HG03558 (cell line): ENCODE data around the gene GSN.
A peak's percentile ranks its signal among the peaks of the same experiment; 100 is the strongest.

ENCODE experiments used
- ATAC-seq: cut with Tn5 transposase; IDR thresholded peaks from one replicate; pipeline ENCODE4 v1.9.1; 2021; ENCODE audit warnings: moderate number of reproducible peaks; ENCODE audit not compliant: unreplicated experiment; ENCODE audit errors: extremely low read depth

GSN gene

DNA sequence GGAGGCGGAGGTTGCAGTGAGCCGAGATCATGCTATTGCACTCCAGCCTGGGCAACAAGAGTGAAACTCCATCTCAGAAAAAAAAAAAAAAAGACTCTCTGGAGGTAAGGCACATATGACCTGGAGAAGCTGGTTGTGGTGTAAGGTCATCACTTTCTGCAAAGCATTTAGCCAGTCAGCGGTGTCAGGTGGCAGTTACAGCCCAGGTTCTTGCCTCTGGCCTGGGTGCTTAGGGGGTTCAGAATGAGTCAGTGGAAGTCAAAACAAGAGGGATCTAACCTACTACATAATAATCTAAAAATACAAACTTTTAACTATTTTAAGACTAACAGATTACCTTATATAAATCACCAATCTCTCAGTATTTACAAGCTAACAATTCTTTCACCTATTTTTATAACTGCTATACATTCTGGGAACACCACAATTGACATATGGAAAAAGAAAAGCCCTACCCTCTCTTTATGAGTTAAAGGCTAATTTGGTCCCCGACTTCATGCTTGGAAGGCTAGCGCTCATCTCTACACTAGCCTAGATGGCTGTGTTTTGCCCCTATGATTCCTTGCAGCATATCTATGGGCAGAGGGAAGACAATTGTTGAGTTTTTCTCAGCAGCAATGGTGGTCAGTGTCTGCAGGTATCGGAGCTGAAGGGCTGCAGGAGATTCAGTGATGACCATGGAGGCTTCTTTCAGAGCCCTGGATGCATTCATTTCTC, 72.9 kb downstream of the GSN start:
- no peak for ATAC-seq

DNA sequence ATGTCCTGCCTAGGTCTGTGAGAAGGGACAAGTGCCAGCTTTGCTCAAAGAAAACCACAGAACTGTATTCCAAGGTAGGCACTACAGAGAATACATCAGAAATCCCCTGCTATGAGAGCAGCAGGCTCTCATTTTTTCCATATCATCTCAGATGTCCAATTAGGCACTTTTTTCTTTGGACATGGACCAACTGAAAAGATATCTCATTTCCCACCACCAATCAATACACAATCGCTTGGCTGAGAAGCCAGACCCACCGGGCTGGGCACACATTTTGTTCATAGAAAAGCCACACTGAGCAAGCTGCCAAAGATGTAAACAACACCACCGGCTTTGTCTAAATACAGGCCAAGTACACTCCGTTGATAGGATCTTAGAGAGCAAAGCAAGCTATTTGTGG, 76.2 kb downstream of the GSN start:
- no peak for ATAC-seq

DNA sequence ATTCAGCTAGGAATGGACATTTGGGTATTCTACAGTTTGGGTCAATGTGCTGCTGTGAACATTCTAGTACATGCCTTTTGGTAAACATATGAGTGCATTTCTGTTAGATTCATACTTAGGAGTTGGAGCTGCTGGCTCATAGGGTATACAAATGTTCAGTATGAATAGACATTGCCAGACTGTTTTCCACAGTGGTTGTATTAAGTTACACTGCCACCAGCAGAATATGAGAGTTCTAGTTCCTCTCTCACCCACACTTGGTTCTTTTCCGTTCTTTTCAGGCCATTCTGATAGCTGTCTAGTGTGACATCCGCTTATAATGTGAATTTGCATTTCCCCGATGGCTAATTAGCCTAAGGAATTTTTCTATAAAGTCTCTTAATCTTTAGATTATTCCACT, 77.1 kb downstream of the GSN start:
- ATAC-seq = no peak

DNA sequence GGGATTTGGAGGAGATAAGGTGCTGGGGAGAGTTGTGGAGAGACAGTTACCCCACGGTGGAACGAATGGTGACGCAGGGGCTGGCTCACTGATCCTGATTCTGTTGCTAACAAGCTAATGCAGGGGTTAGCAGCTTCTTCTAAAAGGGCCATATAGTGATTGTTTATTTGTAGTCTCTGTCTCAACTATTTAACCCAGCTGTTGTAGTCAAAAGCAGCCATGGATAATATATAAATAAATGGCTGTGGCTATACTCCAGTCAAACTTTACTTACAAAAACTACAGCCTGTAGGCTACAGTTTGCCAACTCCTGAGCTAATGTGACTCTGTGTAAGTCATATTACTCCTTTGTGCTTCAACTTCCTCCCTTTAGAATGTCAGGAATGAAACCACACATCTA, 80.3 kb downstream of the GSN start:
- ATAC-seq = no peak

DNA sequence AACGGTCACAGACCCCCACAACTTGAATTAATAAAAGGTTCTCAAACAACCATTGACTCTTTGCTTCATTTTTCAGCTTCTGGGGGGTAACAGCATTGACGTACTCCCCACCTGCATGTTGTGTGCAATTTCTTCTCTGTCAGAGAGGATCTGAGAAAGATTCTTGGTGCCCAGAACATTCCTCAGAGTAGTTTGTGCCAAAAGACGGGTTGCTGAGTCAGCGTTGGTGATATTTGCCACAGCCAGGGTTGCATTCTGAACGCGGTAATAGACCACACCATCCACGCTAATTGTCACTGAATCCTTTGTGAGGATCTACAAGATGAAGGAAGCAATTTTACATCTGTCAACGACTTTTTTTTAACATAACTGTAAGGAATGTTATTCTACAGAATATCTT, 81.0 kb downstream of the GSN start:
- ATAC-seq = no peak

DNA sequence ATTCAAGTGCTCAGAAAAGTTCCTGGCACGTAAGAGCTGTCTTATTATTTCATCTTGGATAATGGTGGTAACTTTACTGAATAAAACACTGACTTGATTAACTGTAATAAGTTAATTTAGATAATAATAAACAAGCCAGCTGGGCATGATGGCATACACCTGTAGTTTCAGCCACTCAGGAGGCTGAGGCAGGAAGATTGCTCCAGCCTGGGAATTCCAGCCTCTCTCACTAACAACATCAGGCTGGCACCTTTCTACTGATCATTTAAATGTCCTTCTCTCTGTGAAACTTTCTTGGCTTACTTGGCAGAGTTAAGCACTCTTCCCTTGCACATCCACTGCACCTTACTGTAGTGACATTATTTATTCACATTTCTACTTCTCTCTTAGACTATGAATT, 82.1 kb downstream of the GSN start:
- no peak for ATAC-seq

DNA sequence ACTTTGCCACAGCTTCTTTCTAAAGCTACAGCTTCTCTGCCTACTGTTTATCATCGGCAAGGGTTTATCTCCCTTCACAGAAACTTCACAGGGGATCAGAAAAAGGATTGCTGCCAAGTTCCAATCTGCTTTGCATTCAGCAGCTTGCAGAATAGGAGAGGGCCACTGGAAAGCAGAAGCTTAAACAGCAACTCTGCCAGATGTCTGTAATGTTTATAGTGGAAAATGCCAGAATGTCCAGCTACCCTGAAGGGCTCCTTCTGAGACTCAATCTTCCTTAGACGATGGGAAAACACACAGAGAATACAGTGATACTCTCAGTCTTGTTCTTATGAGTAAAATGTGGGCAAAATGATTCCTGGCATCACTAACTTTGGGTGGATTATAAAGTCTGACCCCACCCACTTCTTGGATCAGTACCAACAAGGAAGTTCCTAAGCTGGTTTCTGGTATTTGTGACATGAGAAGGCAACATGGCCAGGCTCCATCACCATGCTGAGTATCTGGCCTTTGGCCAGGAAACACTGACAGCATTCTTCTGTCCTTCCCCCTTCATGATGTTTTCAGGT, 83.1 kb downstream of the GSN start:
- no peak for ATAC-seq

DNA sequence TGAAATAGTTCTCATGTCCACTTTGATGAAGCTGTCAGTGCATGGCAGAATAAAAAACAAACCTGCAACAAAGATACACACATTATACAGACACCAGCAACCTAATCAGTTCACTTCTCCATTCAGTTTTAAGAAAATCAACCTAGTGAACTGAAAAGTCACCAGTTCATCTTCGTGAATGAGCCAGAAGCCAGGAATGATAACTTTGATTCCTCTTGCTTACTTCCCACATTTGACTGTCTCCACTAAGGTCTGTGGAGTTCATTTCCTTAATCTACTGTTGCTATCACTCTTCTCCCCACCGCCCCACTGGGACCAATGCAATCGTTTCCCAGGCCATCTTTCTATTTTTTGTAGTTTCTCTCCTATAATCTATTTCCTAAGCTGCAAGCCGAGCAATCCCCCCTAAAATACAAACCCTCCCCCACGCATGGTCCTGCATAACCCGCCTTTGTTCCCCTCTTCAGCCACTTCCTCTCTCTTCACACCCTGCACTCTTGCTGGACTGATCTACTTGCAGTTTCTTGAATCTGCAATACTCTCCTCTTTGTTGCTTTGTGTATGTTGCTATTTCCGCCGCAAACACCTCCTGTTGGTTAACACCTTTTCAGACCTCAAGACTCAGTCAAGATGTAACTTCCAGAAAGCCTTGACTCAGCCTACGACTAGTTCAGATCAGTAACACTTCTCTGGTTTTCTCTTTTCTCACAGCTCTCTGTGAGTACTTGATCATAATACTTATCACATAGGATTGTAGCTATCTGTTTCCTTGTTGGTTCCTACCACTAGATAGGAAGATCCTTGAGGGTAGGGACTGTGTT, 85.5 kb downstream of the GSN start:
- ATAC-seq = peak; percentile 87

DNA sequence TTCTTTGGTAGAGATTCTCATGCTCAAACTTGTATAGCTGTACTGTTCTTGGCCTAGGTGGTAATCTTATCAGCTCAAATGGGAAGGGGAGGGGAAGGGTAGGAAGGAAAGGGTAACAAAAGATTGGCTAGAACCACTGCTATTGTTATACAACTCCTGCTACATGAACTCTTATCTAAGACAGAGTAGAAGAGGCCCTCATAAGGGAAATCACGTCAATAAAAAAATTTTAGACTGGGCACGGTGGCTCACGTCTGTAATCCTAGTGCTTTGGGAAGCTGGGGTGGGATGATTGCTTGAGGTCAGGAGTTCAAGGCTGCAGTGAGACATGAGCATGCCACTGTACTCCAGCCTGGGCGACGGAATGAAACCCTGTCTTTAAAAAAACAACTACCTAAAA, 86.2 kb downstream of the GSN start:
- no peak for ATAC-seq

DNA sequence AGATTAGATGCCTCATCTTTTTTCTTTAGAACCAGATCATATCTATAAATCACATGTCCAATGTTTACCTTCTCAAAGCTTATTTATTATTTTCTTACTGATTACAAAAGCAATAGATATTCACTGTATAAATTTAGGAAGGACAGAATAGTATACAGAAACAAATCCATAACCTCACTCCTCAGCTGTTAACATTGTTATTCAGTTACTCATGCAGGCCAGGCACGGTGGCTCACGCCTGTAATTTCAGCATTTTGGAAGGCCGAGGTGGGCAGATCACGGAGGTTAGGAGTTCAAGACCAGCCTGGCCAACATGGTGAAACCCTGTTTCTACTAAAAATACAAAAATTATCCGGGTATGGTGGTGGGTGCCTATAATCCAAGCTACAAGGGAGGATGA, 86.8 kb downstream of the GSN start:
- no peak for ATAC-seq

DNA sequence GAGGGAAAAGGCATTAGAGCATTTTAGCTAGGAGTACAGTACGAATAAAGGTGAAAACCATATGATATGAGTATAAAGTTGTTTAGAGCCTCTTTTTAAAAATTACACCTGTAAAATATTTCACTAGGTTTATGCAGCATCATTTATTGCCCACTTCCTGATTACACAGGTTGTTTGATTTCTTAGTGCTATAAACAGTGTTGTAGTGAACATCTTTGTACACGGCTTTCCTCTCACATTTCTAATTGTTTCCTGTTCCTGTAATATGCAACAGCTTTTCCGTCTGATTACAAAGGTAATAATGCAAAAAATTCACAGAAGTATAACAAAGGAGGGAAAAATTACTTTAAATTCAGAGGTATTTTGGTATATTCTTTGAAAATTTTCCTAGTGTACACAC, 89.0 kb downstream of the GSN start:
- no peak for ATAC-seq

DNA sequence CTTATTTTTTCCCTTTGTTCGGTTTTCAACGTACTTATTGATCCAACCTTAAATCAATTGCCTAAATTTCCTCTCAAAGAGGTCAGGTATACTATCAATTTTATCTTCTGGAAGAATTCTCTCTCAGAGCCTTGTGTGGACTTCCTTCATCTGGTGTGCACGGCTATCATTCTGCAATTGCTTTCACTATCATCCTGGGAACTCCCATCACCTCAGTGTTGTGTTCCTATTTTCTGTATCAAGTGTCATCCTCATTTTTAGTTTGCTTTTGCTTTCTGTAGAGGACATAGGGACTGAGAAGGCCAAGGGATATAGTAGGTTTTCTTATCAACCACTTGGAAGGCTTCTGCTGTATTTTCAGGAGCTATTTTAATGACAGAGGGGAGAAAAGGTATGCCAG, 90.8 kb downstream of the GSN start:
- no peak for ATAC-seq

DNA sequence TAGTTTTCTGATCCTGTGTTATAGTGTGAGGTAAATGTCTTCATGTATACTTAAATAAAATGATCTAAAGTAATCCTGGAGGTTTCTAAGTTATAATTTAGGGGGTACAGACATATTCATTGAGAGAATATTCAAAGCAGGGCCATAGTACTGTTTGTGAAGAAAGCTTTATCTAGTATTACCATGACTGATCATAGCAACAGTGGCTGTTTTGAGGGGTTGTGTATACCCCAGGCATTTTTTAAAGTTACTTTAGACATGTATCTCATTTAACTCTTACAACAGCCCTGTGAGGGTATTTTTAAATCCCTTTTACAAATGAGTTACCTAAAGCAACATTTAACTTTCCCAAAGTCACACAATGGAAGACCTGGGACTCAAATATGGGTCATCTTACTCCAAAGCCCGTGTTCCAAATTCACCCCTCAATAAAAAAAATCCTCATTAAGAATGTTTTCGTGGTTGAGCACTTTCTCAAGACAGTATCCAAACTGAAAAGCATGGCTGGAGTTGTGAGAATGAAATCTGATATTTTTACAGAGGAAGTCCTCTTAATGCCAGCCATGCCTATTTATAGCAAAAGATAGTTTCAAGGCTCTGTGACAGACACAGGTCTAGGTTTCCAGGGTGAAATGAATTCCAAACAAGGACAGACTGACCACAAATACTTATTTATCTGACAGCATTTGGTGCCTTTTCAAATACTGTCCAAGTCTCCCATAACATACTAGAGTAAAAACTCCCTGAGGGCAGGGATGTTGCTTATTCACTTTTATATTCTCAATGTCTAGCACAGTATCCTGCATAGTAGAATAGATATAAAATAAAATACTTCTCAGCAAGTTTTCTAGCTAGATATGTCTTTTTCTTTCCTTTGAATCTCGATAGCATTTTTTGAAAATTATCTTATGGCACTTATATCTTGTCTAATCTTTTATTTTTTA, 91.7 kb downstream of the GSN start:
- ATAC-seq = no peak

DNA sequence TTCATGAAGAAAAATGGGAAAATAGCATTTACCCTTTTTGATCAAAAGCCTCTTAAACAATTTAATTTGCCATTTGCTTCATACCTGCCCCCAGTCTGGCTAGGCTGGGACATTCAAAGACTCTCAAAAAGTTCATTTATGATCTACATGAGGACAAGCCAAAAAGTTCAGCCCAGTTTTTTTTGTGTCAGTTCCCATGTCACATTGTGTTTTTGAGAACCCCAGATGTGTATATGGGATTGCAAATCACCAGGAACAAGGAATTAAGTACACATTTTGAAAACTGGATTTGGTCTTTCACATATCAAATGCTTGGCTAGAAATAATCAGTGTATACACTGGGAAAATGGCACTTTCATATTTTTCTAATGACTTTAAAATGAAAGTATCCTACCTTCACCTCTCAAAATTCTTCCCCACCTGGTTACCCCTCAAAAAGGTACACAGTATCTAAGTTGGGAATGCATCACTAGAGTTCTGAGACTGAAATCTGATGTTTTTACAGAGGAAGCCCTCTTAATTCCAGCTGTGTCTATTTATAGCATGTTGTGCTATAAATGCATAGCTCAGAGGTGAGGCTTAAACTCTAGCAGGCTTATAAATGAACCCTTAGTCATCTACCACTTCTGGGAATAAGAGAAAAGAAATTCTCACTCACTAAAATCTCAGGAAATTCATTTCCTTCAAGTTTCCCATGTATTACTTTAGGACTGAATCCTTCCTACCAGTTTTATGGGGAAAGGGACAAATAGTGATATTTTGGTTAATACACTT, 92.8 kb downstream of the GSN start:
- ATAC-seq = no peak

DNA sequence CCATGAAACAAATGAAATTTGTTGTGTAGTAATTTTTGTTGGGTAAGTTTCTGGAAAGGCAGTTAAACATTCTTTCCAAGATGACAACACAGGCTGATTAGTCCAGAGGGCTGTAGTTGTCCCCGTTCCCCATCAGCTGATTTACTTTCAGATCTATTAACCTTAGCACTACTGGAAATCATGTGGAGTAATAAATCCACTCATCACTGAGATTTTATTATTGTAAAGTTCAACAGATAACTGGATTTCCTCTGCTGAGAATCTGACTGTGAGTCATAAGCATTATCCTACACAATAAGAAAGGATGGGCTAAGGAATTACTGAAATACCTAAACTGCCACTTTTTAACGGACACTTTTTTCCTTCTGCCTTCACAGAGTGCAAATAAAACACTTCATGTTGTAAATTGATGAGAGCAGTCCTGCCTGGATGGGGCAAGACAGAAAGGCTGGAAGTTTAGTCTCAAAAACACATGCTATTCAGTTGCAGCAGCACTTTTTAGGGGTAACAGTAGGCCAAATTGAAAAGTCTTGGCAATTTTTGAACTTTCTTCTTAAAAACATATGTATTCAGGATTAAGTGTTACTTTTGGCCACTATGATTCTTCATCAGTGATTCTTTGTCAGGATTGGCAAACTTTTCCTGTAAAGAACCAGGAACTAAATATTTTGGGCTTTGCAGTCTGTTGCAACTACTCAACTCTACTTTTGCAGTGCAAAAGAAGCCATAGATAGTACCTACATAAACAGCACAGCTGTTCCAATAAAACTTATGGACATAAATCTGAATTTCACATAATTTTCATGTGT, 95.1 kb downstream of the GSN start:
- ATAC-seq = no peak

DNA sequence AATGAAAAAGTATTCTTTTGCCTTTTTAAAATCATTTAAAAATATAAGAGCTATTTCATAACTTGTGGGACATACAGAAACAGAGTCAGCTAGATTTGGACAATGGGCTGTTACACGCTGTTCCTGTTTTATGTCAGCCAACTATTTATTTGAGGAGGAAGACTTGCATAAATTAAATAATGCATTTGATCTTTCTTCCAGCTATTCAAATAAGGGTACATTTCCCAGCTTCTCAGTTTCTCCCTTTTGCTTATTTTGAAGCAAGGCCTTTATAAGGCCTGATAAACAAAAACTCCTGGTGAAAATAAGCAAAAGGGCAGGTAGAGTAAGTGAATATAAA, 95.6 kb downstream of the GSN start:
- ATAC-seq = no peak

DNA sequence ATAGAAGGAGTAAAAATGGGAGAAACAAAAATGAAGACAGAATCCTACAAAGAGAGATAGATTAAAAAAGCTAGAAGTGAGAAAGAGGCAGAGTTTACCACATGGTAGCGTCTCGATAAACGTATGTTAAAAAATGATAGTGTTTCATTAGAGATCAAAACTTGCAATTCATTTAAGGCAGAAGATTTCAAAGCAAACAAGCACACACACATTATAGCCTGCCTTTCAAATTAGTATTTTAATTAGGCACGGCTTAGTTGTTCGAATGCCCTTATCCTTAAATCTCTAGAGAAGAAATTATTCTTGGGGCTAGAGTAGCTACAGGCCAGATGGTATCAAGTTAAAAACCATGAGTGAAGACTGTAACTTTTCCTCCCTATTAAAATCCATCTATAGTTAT, 96.1 kb downstream of the GSN start:
- ATAC-seq = no peak

DNA sequence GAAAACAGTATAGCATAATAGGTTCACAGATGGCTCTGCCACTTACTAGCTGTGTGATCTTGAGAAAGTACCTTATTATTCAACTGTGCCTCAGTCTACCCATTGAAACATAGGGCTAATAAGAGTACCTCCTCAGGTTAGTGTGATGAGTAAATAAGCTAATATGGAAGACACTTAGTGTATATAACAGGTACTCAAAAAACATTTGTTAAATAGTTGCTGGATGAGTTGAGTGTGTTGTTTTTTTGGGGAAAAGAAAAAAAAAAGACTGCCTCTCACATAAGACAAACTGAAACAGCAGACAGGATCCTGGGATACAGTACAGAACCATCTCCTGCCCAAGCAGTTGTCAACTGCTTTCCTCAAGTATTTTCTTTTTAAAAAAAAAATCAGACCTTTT, 96.9 kb downstream of the GSN start:
- no peak for ATAC-seq

DNA sequence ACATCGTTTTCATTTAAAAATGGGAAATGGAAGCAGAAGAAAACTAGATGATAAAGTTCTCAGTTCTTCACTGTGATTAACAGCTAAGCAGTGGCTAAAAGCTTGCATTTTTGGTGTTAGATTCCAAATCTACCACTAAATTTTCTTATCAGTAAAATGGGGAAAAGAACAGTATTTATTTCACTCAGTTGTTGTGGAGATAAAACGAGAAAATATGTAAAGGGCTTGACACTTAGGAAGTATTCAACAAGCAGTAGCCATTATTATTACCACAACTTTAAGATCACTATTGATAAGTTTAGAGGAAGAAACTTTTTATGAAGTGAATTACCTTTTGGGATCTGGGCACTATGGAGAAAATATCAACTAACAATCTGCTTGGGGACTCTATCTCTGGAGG, 97.6 kb downstream of the GSN start:
- no peak for ATAC-seq
